ENCODE results near the gene GALNT9. TPM values are rescaled to one million over a fixed set of nuclear protein-coding genes. Genes with fewer than 3 reads are reported as not detected.

The GALNT9 gene
- total and polyA plus RNA-seq, 2 donors (not counting 1 experiment from before 2014, with no cell fraction given), result 0.10 to 2.8 TPM

GRCh38 chr12:132324841-132325732 lies 4.3 kb downstream of the GALNT9 start:
- H3K36me3 ChIP-seq (ENCODE audit: control insufficient read depth, insufficient read depth, low read length), result no peaks in the 10 kb centered on the region
- H3K4me3 ChIP-seq (replicated peaks in 1 of 4; ENCODE audit: control extremely low read depth in 1 of 4, insufficient read depth in 1 of 4, low read depth in 3 of 4, low read length in 4 of 4), result no peak overlapping the region
- TF ChIP-seq EZH2 (IDR thresholded peaks at IDR 0.05; ENCODE audit: low read length, missing control alignments), result no peak
- no peak for TF ChIP-seq CTCF (conservative IDR thresholded peaks at IDR 0.05 in 1 of 2, IDR thresholded peaks at IDR 0.05 in 1 of 2; ENCODE audit: low read depth in 1 of 2, low read length in 2 of 2)
- no peaks in the 10 kb centered on the region for H3K9me3 ChIP-seq (ENCODE audit: control insufficient read depth, insufficient read depth, low read depth, low read length)
- no peaks in the 10 kb centered on the region for H4K20me1 ChIP-seq (ENCODE audit: control insufficient read depth, extremely low read depth, insufficient read depth, low read length)
- H3K27me3 ChIP-seq (ENCODE audit: control insufficient read depth, insufficient read depth, low read length), result no peaks in the 10 kb centered on the region
- no peaks in the 10 kb centered on the region for H3K4me1 ChIP-seq (ENCODE audit: control insufficient read depth, extremely low read depth, insufficient read depth, low read length)
- no peak overlapping the region for H3K4me2 ChIP-seq (ENCODE audit: extremely low read depth, insufficient read depth, low read length)
- no peak overlapping the region for H3K9ac ChIP-seq (ENCODE audit: insufficient read depth, low read length)
- H3K27ac ChIP-seq (ENCODE audit: insufficient read depth, low read length), result no peak overlapping the region
- no peak overlapping the region for H2AFZ ChIP-seq (ENCODE audit: low read length)
- no peaks in the 10 kb centered on the region for H3K79me2 ChIP-seq (ENCODE audit: control insufficient read depth, insufficient read depth, low read length)
- no peak for DNase-seq (ENCODE audit: low read depth in 2 of 2)

GRCh38 chr12:132324173-132324572 lies 5.2 kb downstream of the GALNT9 start:
- no peaks in the 10 kb centered on the region for H4K20me1 ChIP-seq (ENCODE audit: control insufficient read depth, extremely low read depth, insufficient read depth, low read length)
- H2AFZ ChIP-seq (ENCODE audit: low read length), result no peak overlapping the region
- DNase-seq (ENCODE audit: low read depth in 2 of 2), result no peak
- no peak overlapping the region for H3K27ac ChIP-seq (ENCODE audit: insufficient read depth, low read length)
- no peaks in the 10 kb centered on the region for H3K9me3 ChIP-seq (ENCODE audit: control insufficient read depth, insufficient read depth, low read depth, low read length)
- no peak overlapping the region for H3K9ac ChIP-seq (ENCODE audit: insufficient read depth, low read length)
- H3K79me2 ChIP-seq (ENCODE audit: control insufficient read depth, insufficient read depth, low read length), result no peaks in the 10 kb centered on the region
- H3K4me2 ChIP-seq (ENCODE audit: extremely low read depth, insufficient read depth, low read length), result no peak overlapping the region
- no peak overlapping the region for H3K4me3 ChIP-seq (replicated peaks in 1 of 4; ENCODE audit: control extremely low read depth in 1 of 4, insufficient read depth in 1 of 4, low read depth in 3 of 4, low read length in 4 of 4)
- H3K27me3 ChIP-seq (ENCODE audit: control insufficient read depth, insufficient read depth, low read length), result no peaks in the 10 kb centered on the region
- H3K36me3 ChIP-seq (ENCODE audit: control insufficient read depth, insufficient read depth, low read length), result no peaks in the 10 kb centered on the region
- TF ChIP-seq EZH2 (IDR thresholded peaks at IDR 0.05; ENCODE audit: low read length, missing control alignments), result no peak
- no peaks in the 10 kb centered on the region for H3K4me1 ChIP-seq (ENCODE audit: control insufficient read depth, extremely low read depth, insufficient read depth, low read length)

- H3K36me3 ChIP-seq (ENCODE audit: control insufficient read depth, insufficient read depth, low read length), result no peaks in the 10 kb centered on the region
- no peak overlapping the region for H3K27ac ChIP-seq (ENCODE audit: insufficient read depth, low read length)
- H4K20me1 ChIP-seq (ENCODE audit: control insufficient read depth, extremely low read depth, insufficient read depth, low read length), result no peaks in the 10 kb centered on the region
- no peaks in the 10 kb centered on the region for H3K4me1 ChIP-seq (ENCODE audit: control insufficient read depth, extremely low read depth, insufficient read depth, low read length)
- no peaks in the 10 kb centered on the region for H3K27me3 ChIP-seq (ENCODE audit: control insufficient read depth, insufficient read depth, low read length)
- TF ChIP-seq CTCF (conservative IDR thresholded peaks at IDR 0.05 in 1 of 2, IDR thresholded peaks at IDR 0.05 in 1 of 2; ENCODE audit: low read depth in 1 of 2, low read length in 2 of 2), result no peak
- no peak for TF ChIP-seq EZH2 (IDR thresholded peaks at IDR 0.05; ENCODE audit: low read length, missing control alignments)
- no peaks in the 10 kb centered on the region for H3K79me2 ChIP-seq (ENCODE audit: control insufficient read depth, insufficient read depth, low read length)
- H3K9ac ChIP-seq (ENCODE audit: insufficient read depth, low read length), result no peak overlapping the region
- no peaks in the 10 kb centered on the region for H3K9me3 ChIP-seq (ENCODE audit: control insufficient read depth, insufficient read depth, low read depth, low read length)
- no peak overlapping the region for H3K4me2 ChIP-seq (ENCODE audit: extremely low read depth, insufficient read depth, low read length)
- H3K4me3 ChIP-seq (replicated peaks in 1 of 4; ENCODE audit: control extremely low read depth in 1 of 4, insufficient read depth in 1 of 4, low read depth in 3 of 4, low read length in 4 of 4), result no peak overlapping the region
- H2AFZ ChIP-seq (ENCODE audit: low read length), result no peak overlapping the region
- DNase-seq (ENCODE audit: low read depth in 2 of 2), result no peak
Measured at GRCh38 chr12:132323171-132324010, 6.0 kb downstream of the GALNT9 start.
